ENCODE data around the gene PACS1. TPM values are rescaled to one million over a fixed set of nuclear protein-coding genes. Genes with fewer than 3 reads are reported as not detected.
A peak's percentile ranks its signal among the peaks of the same experiment; 100 is the strongest.

PACS1 gene
- polyA plus RNA-seq, 1 of the 3 experiments (the other 2 are of a cell fraction): 37.3 TPM

DNA sequence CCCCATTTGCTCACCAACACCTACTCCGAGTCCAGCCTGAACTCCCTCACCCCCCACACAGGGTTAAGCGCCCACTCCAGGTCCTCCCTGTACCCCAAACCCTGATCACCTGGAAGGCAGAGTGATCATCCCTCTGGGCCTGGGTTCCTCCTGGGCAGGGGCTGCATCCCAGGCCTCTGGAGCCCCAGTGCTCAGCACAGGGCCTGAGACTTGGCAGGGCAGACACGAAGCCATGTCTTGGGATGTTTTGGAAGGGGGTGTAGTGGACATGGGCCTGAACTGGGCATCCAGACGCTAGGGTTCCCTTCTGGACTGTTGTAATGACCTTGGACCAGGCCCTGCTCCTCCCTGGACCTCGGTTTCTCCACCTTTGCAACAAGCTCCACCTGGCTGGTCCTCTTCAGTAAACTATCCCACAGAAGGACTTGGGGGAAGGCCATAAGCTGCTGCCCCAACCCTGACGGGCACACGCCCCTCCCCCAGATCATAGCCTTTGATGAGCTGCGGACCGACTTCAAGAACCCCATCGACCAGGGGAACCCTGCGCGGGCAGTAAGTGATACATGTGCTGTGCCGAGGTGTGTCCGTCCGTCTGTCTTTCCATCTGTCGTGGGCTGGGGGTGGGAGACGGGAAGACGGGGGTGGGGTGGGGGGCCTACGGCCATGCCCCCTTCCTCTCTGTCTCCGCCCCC lies 211.8 kb downstream of the PACS1 start:
- H3K9me2 ChIP-seq: no peaks in the 10 kb centered on the region
- no peak overlapping the region for H3K4me2 ChIP-seq
- peak overlapping the region; percentile 42 to 62 for H3K27ac ChIP-seq (ENCODE audit: low read depth in 2 of 2, low read length in 1 of 2)
- no peak overlapping the region for H2AFZ ChIP-seq (ENCODE audit: low read depth)
- no peak overlapping the region for H3K9ac ChIP-seq
- H3K4me3 ChIP-seq (ENCODE audit: low read depth in 2 of 2, low read length in 1 of 2): no peak overlapping the region; a peak in 2 of 4 replicates
- H4K20me1 ChIP-seq (ENCODE audit: insufficient read depth): peaks cover 18% of the 10 kb centered on the region
- H3F3A ChIP-seq (replicated peaks; ENCODE audit: insufficient read depth): peaks cover 20% of the 10 kb centered on the region
- H3K27me3 ChIP-seq (ENCODE audit: insufficient read depth): no peaks in the 10 kb centered on the region
- peaks cover 19% of the 10 kb centered on the region; the same call in 1 of the 2 replicates for H3K79me2 ChIP-seq (ENCODE audit: insufficient read depth)
- no peak for DNase-seq
- TF ChIP-seq RFX5 (IDR thresholded peaks at IDR 0.05; ENCODE audit: low read length) (no peak), NFIC (IDR thresholded peaks at IDR 0.05; ENCODE audit: borderline replicate concordance) (no peak), MEF2A (IDR thresholded peaks at IDR 0.05; ENCODE audit: borderline replicate concordance, low read depth) (no peak), RCOR1 (IDR thresholded peaks at IDR 0.05; ENCODE audit: low read length) (no peak), FOXM1 (IDR thresholded peaks at IDR 0.05; ENCODE audit: low read depth) (no peak), EP300 (IDR thresholded peaks at IDR 0.05; ENCODE audit: borderline replicate concordance in 1 of 2, low read depth in 1 of 2, low read length in 1 of 2) (no peak), TCF12 (IDR thresholded peaks at IDR 0.05) (no peak)
- TF ChIP-seq, protein P1, sequence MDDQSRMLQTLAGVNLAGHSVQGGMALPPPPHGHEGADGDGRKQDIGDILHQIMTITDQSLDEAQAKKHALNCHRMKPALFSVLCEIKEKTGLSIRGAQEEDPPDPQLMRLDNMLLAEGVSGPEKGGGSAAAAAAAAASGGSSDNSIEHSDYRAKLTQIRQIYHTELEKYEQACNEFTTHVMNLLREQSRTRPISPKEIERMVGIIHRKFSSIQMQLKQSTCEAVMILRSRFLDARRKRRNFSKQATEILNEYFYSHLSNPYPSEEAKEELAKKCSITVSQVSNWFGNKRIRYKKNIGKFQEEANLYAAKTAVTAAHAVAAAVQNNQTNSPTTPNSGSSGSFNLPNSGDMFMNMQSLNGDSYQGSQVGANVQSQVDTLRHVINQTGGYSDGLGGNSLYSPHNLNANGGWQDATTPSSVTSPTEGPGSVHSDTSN (IDR thresholded peaks at IDR 0.05): no peak
- TF ChIP-seq, protein P2, sequence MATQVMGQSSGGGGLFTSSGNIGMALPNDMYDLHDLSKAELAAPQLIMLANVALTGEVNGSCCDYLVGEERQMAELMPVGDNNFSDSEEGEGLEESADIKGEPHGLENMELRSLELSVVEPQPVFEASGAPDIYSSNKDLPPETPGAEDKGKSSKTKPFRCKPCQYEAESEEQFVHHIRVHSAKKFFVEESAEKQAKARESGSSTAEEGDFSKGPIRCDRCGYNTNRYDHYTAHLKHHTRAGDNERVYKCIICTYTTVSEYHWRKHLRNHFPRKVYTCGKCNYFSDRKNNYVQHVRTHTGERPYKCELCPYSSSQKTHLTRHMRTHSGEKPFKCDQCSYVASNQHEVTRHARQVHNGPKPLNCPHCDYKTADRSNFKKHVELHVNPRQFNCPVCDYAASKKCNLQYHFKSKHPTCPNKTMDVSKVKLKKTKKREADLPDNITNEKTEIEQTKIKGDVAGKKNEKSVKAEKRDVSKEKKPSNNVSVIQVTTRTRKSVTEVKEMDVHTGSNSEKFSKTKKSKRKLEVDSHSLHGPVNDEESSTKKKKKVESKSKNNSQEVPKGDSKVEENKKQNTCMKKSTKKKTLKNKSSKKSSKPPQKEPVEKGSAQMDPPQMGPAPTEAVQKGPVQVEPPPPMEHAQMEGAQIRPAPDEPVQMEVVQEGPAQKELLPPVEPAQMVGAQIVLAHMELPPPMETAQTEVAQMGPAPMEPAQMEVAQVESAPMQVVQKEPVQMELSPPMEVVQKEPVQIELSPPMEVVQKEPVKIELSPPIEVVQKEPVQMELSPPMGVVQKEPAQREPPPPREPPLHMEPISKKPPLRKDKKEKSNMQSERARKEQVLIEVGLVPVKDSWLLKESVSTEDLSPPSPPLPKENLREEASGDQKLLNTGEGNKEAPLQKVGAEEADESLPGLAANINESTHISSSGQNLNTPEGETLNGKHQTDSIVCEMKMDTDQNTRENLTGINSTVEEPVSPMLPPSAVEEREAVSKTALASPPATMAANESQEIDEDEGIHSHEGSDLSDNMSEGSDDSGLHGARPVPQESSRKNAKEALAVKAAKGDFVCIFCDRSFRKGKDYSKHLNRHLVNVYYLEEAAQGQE (IDR thresholded peaks at IDR 0.05; ENCODE audit: low read depth, low read length): no peak
- ChIA-PET POLR2A (interaction anchor here (1.3 kb wide), 2 partner anchors 14 to 31 kb away, joined by 3 to 4 read pairs; no protein-coding TSS in a partner anchor), CTCF (interaction anchor here (0.7 to 8.2 kb wide), 22 partner anchors 9 to 262 kb away, joined by 3 to 111 read pairs (median 4); partner anchors contain the start of genes BRMS1, RAB1B, RIN1 and TMEM151A)
- no peaks in the 10 kb centered on the region for H3K9me3 ChIP-seq
- 57% methylated on average over 18 of the region's 20 CpGs for WGBS (ENCODE audit: low lambda C conversion rate)
- peaks cover 0 to 36% of the 10 kb centered on the region in 2 experiments for H3K36me3 ChIP-seq (replicated peaks in 1 of 2; ENCODE audit: control insufficient read depth in 1 of 2, insufficient read depth in 2 of 2, low read length in 1 of 2)
- peaks cover 0 to 51% of the 10 kb centered on the region in 2 experiments; a peak in 1 of 4 replicates for H3K4me1 ChIP-seq (ENCODE audit: control insufficient read depth in 1 of 2, insufficient read depth in 2 of 2, low read depth in 1 of 2, low read length in 1 of 2)

Data from SK-N-SH (cell line).